Measurements from ENCODE around the gene RABGGTA.

The RABGGTA gene

DNA sequence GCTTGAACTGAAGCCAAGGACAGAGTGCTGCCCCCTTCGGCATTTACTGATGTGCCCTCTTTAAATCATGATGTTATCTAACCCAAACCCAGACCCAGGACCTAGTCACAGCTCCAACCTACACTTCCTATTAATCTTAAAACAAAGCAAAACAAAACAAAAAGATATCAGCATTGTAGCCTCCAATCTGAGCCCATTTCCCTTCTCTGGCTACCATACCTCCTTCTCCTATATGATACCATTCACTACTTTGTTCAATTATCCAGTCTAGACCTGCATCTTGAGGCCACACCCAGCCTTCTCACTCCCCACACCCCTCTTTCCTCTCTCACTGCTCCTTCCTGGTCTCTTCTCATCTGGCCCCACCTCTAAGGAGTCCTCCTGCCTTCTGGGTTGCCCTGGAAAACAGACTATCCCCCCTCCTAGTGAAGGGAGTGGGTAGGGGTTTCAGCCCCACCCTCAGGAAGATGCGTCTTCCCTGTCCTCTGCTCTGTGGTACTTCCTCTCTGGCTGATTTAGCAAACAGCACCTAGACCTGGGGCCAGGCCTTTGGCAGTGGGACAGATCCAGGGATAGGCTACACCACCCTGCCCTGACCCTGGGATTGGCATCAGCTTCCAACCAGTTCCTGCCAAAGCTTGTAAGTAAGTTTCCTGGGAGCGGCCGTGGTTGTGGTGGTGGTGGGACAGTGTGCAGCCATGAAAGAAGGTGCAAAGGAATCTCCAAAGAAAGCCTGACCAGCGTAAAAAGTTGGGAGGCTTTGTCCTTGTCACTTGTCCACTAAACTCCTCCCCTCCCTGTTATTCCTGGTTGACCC lies 43.2 kb upstream of the RABGGTA start:
- in situ Hi-C loops (cut with HindIII; ENCODE audit: low sequenced_read_pairs): no loop called here
- no peak for TF ChIP-seq CTCF (IDR thresholded peaks at IDR 0.05; ENCODE audit: low read depth, low read length, missing control alignments)
- no peak for DNase-seq (ENCODE audit: low read depth)
- H3K4me3 ChIP-seq (ENCODE audit: low read depth, low read length): no peak overlapping the region

GRCh38 chr14:24313913-24314312 lies 42.5 kb upstream of the RABGGTA start:
- TF ChIP-seq CTCF (IDR thresholded peaks at IDR 0.05; ENCODE audit: low read depth, low read length, missing control alignments): no peak
- no peak overlapping the region for H3K4me3 ChIP-seq (ENCODE audit: low read depth, low read length)
- in situ Hi-C loops (cut with HindIII; ENCODE audit: low sequenced_read_pairs): no loop called here
- no peak for DNase-seq (ENCODE audit: low read depth)

- in situ Hi-C loops (cut with HindIII; ENCODE audit: low sequenced_read_pairs): no loop called here
- H3K4me3 ChIP-seq (ENCODE audit: low read depth, low read length): no peak overlapping the region
- DNase-seq (ENCODE audit: low read depth): no peak
- TF ChIP-seq CTCF (IDR thresholded peaks at IDR 0.05; ENCODE audit: low read depth, low read length, missing control alignments): no peak
These were observed 41.5 kb upstream of the RABGGTA start for GRCh38 chr14:24312736-24313507.

DNA sequence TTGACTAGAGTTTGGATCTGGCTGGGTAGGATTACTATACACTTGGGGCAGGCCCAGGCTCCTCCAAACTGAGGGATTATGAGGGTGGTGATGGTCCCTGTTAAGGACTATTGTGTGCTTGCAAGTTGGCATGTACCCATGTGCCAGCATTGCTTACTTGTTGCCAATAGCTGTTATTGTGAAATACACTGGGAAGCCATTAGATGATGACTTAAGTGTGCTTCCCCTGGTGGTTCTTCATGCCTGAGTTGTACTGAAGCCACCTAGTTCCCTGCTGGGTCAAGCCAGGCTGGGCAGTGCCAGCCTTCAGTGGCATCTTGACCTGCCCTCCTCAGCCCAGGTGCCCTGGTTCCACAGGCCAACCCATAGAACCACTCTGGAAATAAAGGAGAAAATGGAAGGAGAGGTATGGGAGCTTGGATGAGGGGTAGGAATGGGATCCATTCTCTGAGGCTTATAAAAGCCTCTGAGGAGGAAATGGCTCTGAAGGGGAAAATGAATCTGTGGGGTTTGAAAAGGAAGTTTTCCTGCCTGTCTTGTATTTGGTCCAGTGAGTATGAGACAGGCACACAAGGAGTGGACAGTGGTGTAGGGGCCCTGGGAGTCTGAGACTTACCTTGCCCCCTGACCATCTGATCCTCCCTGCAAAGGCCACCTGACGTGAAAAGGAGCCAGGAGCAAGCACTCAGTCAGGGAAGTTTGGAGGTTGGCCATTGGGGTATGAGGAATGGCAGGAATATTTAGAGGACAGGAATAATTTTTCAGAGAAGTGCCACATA lies 40.6 kb upstream of the RABGGTA start:
- H3K4me3 ChIP-seq (ENCODE audit: low read depth, low read length): no peak overlapping the region
- in situ Hi-C loops (cut with HindIII; ENCODE audit: low sequenced_read_pairs): no loop called here
- no peak for TF ChIP-seq CTCF (IDR thresholded peaks at IDR 0.05; ENCODE audit: low read depth, low read length, missing control alignments)
- no peak for DNase-seq (ENCODE audit: low read depth)

DNA sequence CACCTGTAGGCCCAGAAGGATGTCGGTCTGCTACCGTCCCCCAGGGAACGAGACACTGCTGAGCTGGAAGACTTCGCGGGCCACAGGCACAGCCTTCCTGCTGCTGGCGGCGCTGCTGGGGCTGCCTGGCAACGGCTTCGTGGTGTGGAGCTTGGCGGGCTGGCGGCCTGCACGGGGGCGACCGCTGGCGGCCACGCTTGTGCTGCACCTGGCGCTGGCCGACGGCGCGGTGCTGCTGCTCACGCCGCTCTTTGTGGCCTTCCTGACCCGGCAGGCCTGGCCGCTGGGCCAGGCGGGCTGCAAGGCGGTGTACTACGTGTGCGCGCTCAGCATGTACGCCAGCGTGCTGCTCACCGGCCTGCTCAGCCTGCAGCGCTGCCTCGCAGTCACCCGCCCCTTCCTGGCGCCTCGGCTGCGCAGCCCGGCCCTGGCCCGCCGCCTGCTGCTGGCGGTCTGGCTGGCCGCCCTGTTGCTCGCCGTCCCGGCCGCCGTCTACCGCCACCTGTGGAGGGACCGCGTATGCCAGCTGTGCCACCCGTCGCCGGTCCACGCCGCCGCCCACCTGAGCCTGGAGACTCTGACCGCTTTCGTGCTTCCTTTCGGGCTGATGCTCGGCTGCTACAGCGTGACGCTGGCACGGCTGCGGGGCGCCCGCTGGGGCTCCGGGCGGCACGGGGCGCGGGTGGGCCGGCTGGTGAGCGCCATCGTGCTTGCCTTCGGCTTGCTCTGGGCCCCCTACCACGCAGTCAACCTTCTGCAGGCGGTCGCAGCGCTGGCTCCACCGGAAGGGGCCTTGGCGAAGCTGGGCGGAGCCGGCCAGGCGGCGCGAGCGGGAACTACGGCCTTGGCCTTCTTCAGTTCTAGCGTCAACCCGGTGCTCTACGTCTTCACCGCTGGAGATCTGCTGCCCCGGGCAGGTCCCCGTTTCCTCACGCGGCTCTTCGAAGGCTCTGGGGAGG lies 39.5 kb upstream of the RABGGTA start, which contains the start of gene LTB4R:
TSS of gene LTB4R (plus strand) at position 857 of the 959 bp plus-strand sequence. CDS start 4,150 bp downstream, outside the sequence.
- H3K4me3 ChIP-seq (ENCODE audit: low read depth, low read length): peak within 1 kb of the TSS; percentile 20
- TF ChIP-seq CTCF (IDR thresholded peaks at IDR 0.05; ENCODE audit: low read depth, low read length, missing control alignments): peak; percentile 23
- in situ Hi-C loops (cut with HindIII; ENCODE audit: low sequenced_read_pairs): no loop called here
- peak; percentile 42 for DNase-seq (ENCODE audit: low read depth)
